Transverse colon (tissue), 3 donors: ENCODE measurements around the gene ZNF485.

ENCODE experiments used
- EP300 ChIP-seq: sonication (generic); formaldehyde crosslinking; IDR thresholded peaks from one replicate; pipeline ENCODE4 v1.6.1; 2017; ENCODE audit warnings: antibody characterized with exemption, low read depth
- TF ChIP-seq, protein P1 (sequence below), 5 experiments: fragments of 200-600 bp in 3 of 5; fragments of 450-650 bp in 2 of 5; sonication (generic) in 3 of 5; IDR thresholded peaks; 1 replicate in 2 of 5; 2 replicates in 3 of 5; pipeline ENCODE4 v1.5.1; 2016 to 2017; ENCODE audit warnings: antibody characterized with exemption in 5 of 5, inconsistent platforms in 3 of 5, mild to moderate bottlenecking in 2 of 5, moderate library complexity in 1 of 5

DNA sequence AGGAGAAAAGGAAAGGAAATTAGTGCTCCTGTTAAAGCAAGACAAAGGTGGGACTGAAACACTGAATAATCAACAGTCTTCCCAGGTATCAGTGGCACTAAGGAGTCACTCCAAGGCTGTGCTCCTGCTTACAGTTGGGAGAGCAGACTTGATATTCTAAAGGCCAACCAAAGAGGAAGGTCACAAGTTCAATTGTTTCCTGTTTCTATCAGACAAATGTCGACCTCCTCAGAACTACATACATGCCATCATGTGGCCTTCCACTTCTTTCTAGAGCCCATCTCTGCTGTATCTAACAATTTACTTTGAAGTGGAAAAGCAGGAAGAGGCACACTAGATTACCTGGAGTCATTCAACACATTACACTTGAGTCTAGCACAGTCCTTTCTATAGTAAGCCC, 35.3 kb upstream of the ZNF485 start:
- no peak for TF ChIP-seq EP300
- TF ChIP-seq, protein P1, sequence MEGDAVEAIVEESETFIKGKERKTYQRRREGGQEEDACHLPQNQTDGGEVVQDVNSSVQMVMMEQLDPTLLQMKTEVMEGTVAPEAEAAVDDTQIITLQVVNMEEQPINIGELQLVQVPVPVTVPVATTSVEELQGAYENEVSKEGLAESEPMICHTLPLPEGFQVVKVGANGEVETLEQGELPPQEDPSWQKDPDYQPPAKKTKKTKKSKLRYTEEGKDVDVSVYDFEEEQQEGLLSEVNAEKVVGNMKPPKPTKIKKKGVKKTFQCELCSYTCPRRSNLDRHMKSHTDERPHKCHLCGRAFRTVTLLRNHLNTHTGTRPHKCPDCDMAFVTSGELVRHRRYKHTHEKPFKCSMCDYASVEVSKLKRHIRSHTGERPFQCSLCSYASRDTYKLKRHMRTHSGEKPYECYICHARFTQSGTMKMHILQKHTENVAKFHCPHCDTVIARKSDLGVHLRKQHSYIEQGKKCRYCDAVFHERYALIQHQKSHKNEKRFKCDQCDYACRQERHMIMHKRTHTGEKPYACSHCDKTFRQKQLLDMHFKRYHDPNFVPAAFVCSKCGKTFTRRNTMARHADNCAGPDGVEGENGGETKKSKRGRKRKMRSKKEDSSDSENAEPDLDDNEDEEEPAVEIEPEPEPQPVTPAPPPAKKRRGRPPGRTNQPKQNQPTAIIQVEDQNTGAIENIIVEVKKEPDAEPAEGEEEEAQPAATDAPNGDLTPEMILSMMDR (IDR thresholded peaks at IDR 0.05): no peak
